Endodermal cell (in vitro differentiated cells): ENCODE data around the gene ETV6. TPM values are rescaled to one million over a fixed set of nuclear protein-coding genes. Genes with fewer than 3 reads are reported as not detected.

Source experiments
- DNase-seq: peaks from one replicate; pipeline ENCODE4 v3.0.0-alpha.2; 2017
- H3K27ac ChIP-seq: 2 replicates; pipeline ENCODE4 v1.5.1; 2013; ENCODE audit warnings: mild to moderate bottlenecking, low read depth, low read length, moderate library complexity
- H3K27me3 ChIP-seq: 2 replicates; pipeline ENCODE4 v1.6.1; 2013; ENCODE audit warnings: mild to moderate bottlenecking, low read length, moderate library complexity; ENCODE audit not compliant: insufficient read depth, control insufficient read depth, poor library complexity, severe bottlenecking
- H3K36me3 ChIP-seq: 2 replicates; pipeline ENCODE4 v1.7.0; 2013; ENCODE audit warnings: mild to moderate bottlenecking, low read length, moderate library complexity; ENCODE audit not compliant: control insufficient read depth, insufficient read depth
- H3K4me1 ChIP-seq: one replicate; pipeline ENCODE4 v1.7.0; 2013; ENCODE audit warnings: low read length; ENCODE audit not compliant: control insufficient read depth, insufficient read depth
- H3K4me3 ChIP-seq: 2 replicates; pipeline ENCODE4 v1.5.1; 2013; ENCODE audit warnings: mild to moderate bottlenecking, low read length, moderate library complexity
- H3K9ac ChIP-seq: 2 replicates; pipeline ENCODE4 v1.6.1; 2013; ENCODE audit warnings: mild to moderate bottlenecking, low read length, moderate library complexity; ENCODE audit not compliant: poor library complexity, severe bottlenecking; ENCODE audit errors: extremely low read depth
- H3K9me3 ChIP-seq: 2 replicates; pipeline ENCODE4 v1.6.1; 2013; ENCODE audit warnings: mild to moderate bottlenecking, low read length, moderate library complexity; ENCODE audit not compliant: control insufficient read depth
- H3K27ac Mint-ChIP-seq: 2 replicates; pipeline ENCODE4 v1.8.0; 2020; ENCODE audit warnings: mixed read lengths
- H3K27me3 Mint-ChIP-seq: 2 replicates; pipeline ENCODE4 v1.8.0; 2021; ENCODE audit warnings: mild to moderate bottlenecking, mixed read lengths; ENCODE audit not compliant: insufficient read depth
- H3K36me3 Mint-ChIP-seq: 2 replicates; pipeline ENCODE4 v1.8.0; 2020; ENCODE audit warnings: low read depth, mixed read lengths
- H3K4me1 Mint-ChIP-seq: 2 replicates; pipeline ENCODE4 v1.8.0; 2020; ENCODE audit warnings: mixed read lengths
- H3K4me3 Mint-ChIP-seq: 2 replicates; pipeline ENCODE4 v1.8.0; 2020; ENCODE audit warnings: mild to moderate bottlenecking, moderate library complexity, mixed read lengths
- H3K9me3 Mint-ChIP-seq: 2 replicates; pipeline ENCODE4 v1.8.0; 2020; ENCODE audit warnings: mild to moderate bottlenecking, mixed read lengths
- CTCF ChIP-seq: fragments of 200-600 bp; sonication (generic); conservative IDR thresholded peaks from 2 replicates; pipeline ENCODE4 v1.5.0; 2021; ENCODE audit warnings: antibody characterized with exemption, mild to moderate bottlenecking
- WGBS, 2 experiments: methylation state at CpG; one replicate each; pipeline versions ENCODE4 v1.1.5 to v1.1.7; 2013; ENCODE audit warnings: missing lambda C conversion rate in 2 of 2, mixed read lengths in 1 of 2; ENCODE audit not compliant: insufficient coverage in 1 of 2, insufficient read length in 1 of 2; 5-methylcytosine and 5-hydroxymethylcytosine counted together
- total RNA-seq, 2 donors: library from RNA; stranded (reverse); fragmentation: NEBNext Ultra II Directional in 1 of 2; extraction: Animal tissue kit (Norgen Biotek cat#: 25700) in 1 of 2; gene quantifications; 2 replicates in 1 of 2; 3 replicates in 1 of 2; pipeline ENCODE4 v1.2.1, GENCODE V29; 2021

The ETV6 gene
- total RNA-seq, 2 donors from 2014 or later: 9.3 to 22.1 TPM

- Histone ChIP-seq H3K4me3 (no peak overlapping the region), H3K9ac (no peak overlapping the region), H3K27ac (no peak overlapping the region), H3K27me3 (no peaks in the 10 kb centered on the region), H3K4me1 (peaks cover 9% of the 10 kb centered on the region), H3K9me3 (no peaks in the 10 kb centered on the region), H3K36me3 (no peaks in the 10 kb centered on the region)
- no peaks in the 10 kb centered on the region for H3K9me3 Mint-ChIP-seq
- peaks cover 10% of the 10 kb centered on the region for H3K27me3 Mint-ChIP-seq
- no peak for DNase-seq
- peaks cover 1% of the 10 kb centered on the region for H3K36me3 Mint-ChIP-seq
- H3K4me3 Mint-ChIP-seq: no peak overlapping the region
- peaks cover 49% of the 10 kb centered on the region for H3K4me1 Mint-ChIP-seq
- WGBS, 2 experiments: 88 to 97% methylated on average over 4 of the region's 4 CpGs
- H3K27ac Mint-ChIP-seq: no peak overlapping the region
- no peak for TF ChIP-seq CTCF
Observed at GRCh38 chr12:11729008-11729407, 79.5 kb downstream of the ETV6 start.

- no peak overlapping the region for H3K27ac ChIP-seq
- peaks cover 10% of the 10 kb centered on the region for H3K27me3 Mint-ChIP-seq
- peaks cover 43% of the 10 kb centered on the region for H3K4me1 Mint-ChIP-seq
- peak overlapping the region; percentile 0 for H3K27ac Mint-ChIP-seq
- TF ChIP-seq CTCF: no peak
- no peaks in the 10 kb centered on the region for H3K27me3 ChIP-seq
- H3K4me3 Mint-ChIP-seq: no peak overlapping the region
- no peaks in the 10 kb centered on the region for H3K36me3 ChIP-seq
- no peaks in the 10 kb centered on the region for H3K9me3 ChIP-seq
- DNase-seq: no peak
- no peak overlapping the region for H3K4me3 ChIP-seq
- 92 to 93% methylated on average over 4 to 7 of the region's 7 CpGs for WGBS, 2 experiments
- H3K36me3 Mint-ChIP-seq: peaks cover 1% of the 10 kb centered on the region
- H3K9ac ChIP-seq: no peak overlapping the region
- peaks cover 5% of the 10 kb centered on the region for H3K4me1 ChIP-seq
- no peaks in the 10 kb centered on the region for H3K9me3 Mint-ChIP-seq
Observed at GRCh38 chr12:11729439-11730150, 80.1 kb downstream of the ETV6 start.

- Histone ChIP-seq H3K27me3 (no peaks in the 10 kb centered on the region), H3K9me3 (no peaks in the 10 kb centered on the region), H3K4me1 (peaks cover 5% of the 10 kb centered on the region), H3K9ac (no peak overlapping the region), H3K36me3 (no peaks in the 10 kb centered on the region), H3K27ac (no peak overlapping the region), H3K4me3 (no peak overlapping the region)
- no peak for TF ChIP-seq CTCF
- Mint-ChIP-seq H3K27ac (peak overlapping the region; percentile 0), H3K4me1 (peaks cover 38% of the 10 kb centered on the region), H3K27me3 (peaks cover 10% of the 10 kb centered on the region), H3K36me3 (peaks cover 1% of the 10 kb centered on the region), H3K9me3 (no peaks in the 10 kb centered on the region), H3K4me3 (no peak overlapping the region)
- 96% methylated on average over 5 to 8 of the region's 8 CpGs for WGBS, 2 experiments
- DNase-seq: no peak
Observed at GRCh38 chr12:11730299-11731041, 81.0 kb downstream of the ETV6 start.
